WTC11 (cell line): ENCODE data around the gene NAPSA. TPM values are rescaled to one million over a fixed set of nuclear protein-coding genes. Genes with fewer than 3 reads are reported as not detected.

Experiments used
- ATAC-seq: fragments of 200-7000 bp; cut with Tn5 transposase; 2 replicates; pipeline ENCODE4 v1.10.0; 2021; ENCODE audit warnings: mild to moderate bottlenecking, moderate library complexity
- CTCF ChIA-PET: fragments of 300-600 bp; sonication (Branson Sonifier 250); formaldehyde crosslinking; loops from one replicate; lab custom pipeline; 2021; ENCODE audit warnings: antibody characterized with exemption; lab: Charles Lee
- POLR2A ChIA-PET: fragments of 350-600 bp; sonication (Branson Sonifier 250); formaldehyde crosslinking; loops from one replicate; lab custom pipeline; 2021; ENCODE audit warnings: antibody characterized with exemption; lab: Charles Lee
- DNase-seq: peaks from one replicate; pipeline ENCODE4 v3.0.0; 2021; ENCODE audit warnings: low spot score
- H3K27ac Mint-ChIP-seq: 2 replicates; pipeline ENCODE4 v1.8.0; 2021; ENCODE audit warnings: mixed read lengths
- H3K27me3 Mint-ChIP-seq: 2 replicates; pipeline ENCODE4 v1.8.0; 2021; ENCODE audit warnings: low read depth, mild to moderate bottlenecking, moderate library complexity, mixed read lengths
- H3K36me3 Mint-ChIP-seq: 2 replicates; pipeline ENCODE4 v1.8.0; 2021; ENCODE audit warnings: mixed read lengths
- H3K4me1 Mint-ChIP-seq: 2 replicates; pipeline ENCODE4 v1.8.0; 2022; ENCODE audit warnings: mixed read lengths
- H3K4me3 Mint-ChIP-seq: 2 replicates; pipeline ENCODE4 v1.8.0; 2021; ENCODE audit warnings: mild to moderate bottlenecking, moderate library complexity, mixed read lengths
- H3K9me3 Mint-ChIP-seq: 2 replicates; pipeline ENCODE4 v1.8.0; 2021; ENCODE audit warnings: mixed read lengths
- CREB1 ChIP-seq: sonication (generic); formaldehyde crosslinking; IDR thresholded peaks from 2 replicates; pipeline ENCODE4 v1.8.0; 2023; ENCODE audit warnings: mild to moderate bottlenecking, missing genetic modification reagents
- ELF4 ChIP-seq: sonication (generic); formaldehyde crosslinking; IDR thresholded peaks from 2 replicates; pipeline ENCODE4 v1.8.1; 2022; ENCODE audit warnings: low read depth, mild to moderate bottlenecking, moderate library complexity, missing genetic modification reagents
- EMX1 ChIP-seq: fragments of 250-450 bp; sonication (Bioruptor Pico); IDR thresholded peaks from 2 replicates; pipeline ENCODE4 v1.8.0; 2021; ENCODE audit warnings: mild to moderate bottlenecking
- FOXJ3 ChIP-seq: sonication (generic); formaldehyde crosslinking; IDR thresholded peaks from 2 replicates; pipeline ENCODE4 v1.9.0; 2021; ENCODE audit warnings: missing genetic modification reagents, mild to moderate bottlenecking, borderline replicate concordance
- GRHL2 ChIP-seq: fragments of 250-450 bp; sonication (Bioruptor Pico); IDR thresholded peaks from 2 replicates; pipeline ENCODE4 v1.8.0; 2022; ENCODE audit warnings: mild to moderate bottlenecking, moderate library complexity; ENCODE audit not compliant: insufficient replicate concordance, severe bottlenecking
- HMGA2 ChIP-seq: fragments of 250-450 bp; sonication (Bioruptor Pico); IDR thresholded peaks from 2 replicates; pipeline ENCODE4 v1.4.0; 2021; ENCODE audit warnings: mild to moderate bottlenecking, moderate library complexity
- NFE2L1 ChIP-seq: sonication (generic); formaldehyde crosslinking; IDR thresholded peaks from 2 replicates; pipeline ENCODE4 v1.8.1; 2023; ENCODE audit warnings: missing genetic modification reagents
- SMAD4 ChIP-seq: sonication (generic); formaldehyde crosslinking; IDR thresholded peaks from 2 replicates; pipeline ENCODE4 v1.8.0; 2022; ENCODE audit warnings: mild to moderate bottlenecking, missing genetic modification reagents
- TP53 ChIP-seq: sonication (generic); formaldehyde crosslinking; IDR thresholded peaks from 2 replicates; pipeline ENCODE4 v1.8.1; 2023; ENCODE audit warnings: mild to moderate bottlenecking, missing genetic modification reagents
- ZNF121 ChIP-seq: sonication (generic); formaldehyde crosslinking; IDR thresholded peaks from 2 replicates; pipeline ENCODE4 v1.8.0; 2023; ENCODE audit warnings: missing genetic modification reagents
- ZNF232 ChIP-seq: sonication (generic); formaldehyde crosslinking; IDR thresholded peaks from 2 replicates; pipeline ENCODE4 v1.8.0; 2022; ENCODE audit warnings: mild to moderate bottlenecking, missing genetic modification reagents
- ZNF263 ChIP-seq: sonication (generic); formaldehyde crosslinking; IDR thresholded peaks from 2 replicates; pipeline ENCODE4 v1.8.1; 2022; ENCODE audit warnings: low read depth, mild to moderate bottlenecking, moderate library complexity, missing genetic modification reagents
- total RNA-seq: library from RNA; stranded (reverse); gene quantifications from 3 replicates; pipeline ENCODE4 v1.2.3, GENCODE V29; 2021
- TF ChIP-seq, protein P1 (sequence below): sonication (generic); formaldehyde crosslinking; IDR thresholded peaks from 2 replicates; pipeline ENCODE4 v1.8.0; 2023; ENCODE audit warnings: missing genetic modification reagents, mild to moderate bottlenecking, borderline replicate concordance
- TF ChIP-seq, protein P2 (sequence below): sonication (generic); formaldehyde crosslinking; IDR thresholded peaks from 2 replicates; pipeline ENCODE4 v1.8.1; 2022; ENCODE audit warnings: mild to moderate bottlenecking, missing genetic modification reagents, moderate library complexity, borderline replicate concordance
- TF ChIP-seq, protein P3 (sequence below): sonication (generic); formaldehyde crosslinking; conservative IDR thresholded peaks from 2 replicates; pipeline ENCODE4 v1.8.1; 2022; ENCODE audit warnings: mild to moderate bottlenecking, missing genetic modification reagents
- TF ChIP-seq, protein P4 (sequence below): fragments of 250-450 bp; sonication (Bioruptor Pico); conservative IDR thresholded peaks from 2 replicates; pipeline ENCODE4 v1.9.0; 2021; ENCODE audit warnings: mild to moderate bottlenecking
- TF ChIP-seq, protein P5 (sequence below): fragments of 250-450 bp; sonication (Bioruptor Pico); IDR thresholded peaks from 2 replicates; pipeline ENCODE4 v2.1.2; 2022; ENCODE audit warnings: mild to moderate bottlenecking, moderate library complexity
- TF ChIP-seq, protein P6 (sequence below): sonication (generic); formaldehyde crosslinking; IDR thresholded peaks from 2 replicates; pipeline ENCODE4 v1.8.1; 2022; ENCODE audit warnings: mild to moderate bottlenecking, moderate library complexity, missing genetic modification reagents
- TF ChIP-seq, protein P7 (sequence below): sonication (generic); formaldehyde crosslinking; IDR thresholded peaks from 2 replicates; pipeline ENCODE4 v1.8.1; 2022; ENCODE audit warnings: low read depth, mild to moderate bottlenecking, moderate library complexity, missing genetic modification reagents, borderline replicate concordance
- TF ChIP-seq, protein P8 (sequence below): fragments of 250-450 bp; sonication (Bioruptor Pico); IDR thresholded peaks from 2 replicates; pipeline ENCODE4 v1.9.0; 2021; ENCODE audit warnings: mild to moderate bottlenecking

The NAPSA gene
- total RNA-seq, 1 experiment from 2014 or later, result 2.7 TPM

DNA sequence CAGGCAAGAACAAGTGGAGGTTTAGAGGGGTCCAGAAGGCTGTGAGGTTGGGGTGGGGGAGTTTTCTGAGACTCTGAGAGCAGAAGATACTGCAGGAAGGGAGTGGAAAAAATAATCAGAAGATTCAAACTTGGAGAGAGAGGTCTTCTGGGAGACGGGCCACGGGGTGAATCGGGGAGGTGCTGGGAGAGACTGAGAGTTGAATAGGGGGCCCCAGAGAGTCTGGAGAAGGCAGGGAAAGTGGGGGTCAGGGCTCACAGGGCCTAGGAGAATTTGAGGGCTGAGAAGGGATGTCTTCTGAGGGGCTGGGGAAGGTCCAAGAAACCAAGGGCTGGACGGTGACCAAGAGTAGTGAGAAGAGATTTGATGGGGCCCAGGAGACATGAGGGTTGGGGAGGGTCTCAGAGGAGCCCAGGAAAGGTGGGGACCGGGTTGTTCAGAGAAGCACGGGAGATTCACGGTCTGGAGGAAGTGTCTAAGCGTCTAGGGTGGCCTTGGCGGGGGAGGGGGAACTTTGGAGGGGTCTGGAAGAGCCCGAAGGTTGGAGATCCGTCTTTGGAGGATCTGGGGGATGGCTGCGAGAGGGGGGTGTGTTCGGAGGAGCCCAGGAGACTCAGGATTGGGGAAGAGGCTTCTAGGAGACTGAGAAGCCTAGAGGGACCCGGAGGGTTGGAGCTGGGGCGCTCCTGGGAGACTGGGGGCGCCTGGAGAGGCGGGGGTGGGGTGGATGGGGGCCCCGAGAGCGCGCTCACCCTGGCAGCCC, 37.8 kb downstream of the NAPSA start:
- Mint-ChIP-seq H3K36me3 (peaks cover 8% of the 10 kb centered on the region), H3K4me1 (peaks cover 49% of the 10 kb centered on the region), H3K4me3 (peak overlapping the region; percentile 84), H3K27me3 (peaks cover 31% of the 10 kb centered on the region), H3K27ac (no peak overlapping the region)
- no peak for ATAC-seq
- POLR2A ChIA-PET, result interaction anchor here (1.7 to 2.1 kb wide), 3 partner anchors 12 to 16 kb away, joined by 6 to 20 read pairs (median 13); no protein-coding TSS in a partner anchor
- no peak for DNase-seq
- TF ChIP-seq, protein P1, sequence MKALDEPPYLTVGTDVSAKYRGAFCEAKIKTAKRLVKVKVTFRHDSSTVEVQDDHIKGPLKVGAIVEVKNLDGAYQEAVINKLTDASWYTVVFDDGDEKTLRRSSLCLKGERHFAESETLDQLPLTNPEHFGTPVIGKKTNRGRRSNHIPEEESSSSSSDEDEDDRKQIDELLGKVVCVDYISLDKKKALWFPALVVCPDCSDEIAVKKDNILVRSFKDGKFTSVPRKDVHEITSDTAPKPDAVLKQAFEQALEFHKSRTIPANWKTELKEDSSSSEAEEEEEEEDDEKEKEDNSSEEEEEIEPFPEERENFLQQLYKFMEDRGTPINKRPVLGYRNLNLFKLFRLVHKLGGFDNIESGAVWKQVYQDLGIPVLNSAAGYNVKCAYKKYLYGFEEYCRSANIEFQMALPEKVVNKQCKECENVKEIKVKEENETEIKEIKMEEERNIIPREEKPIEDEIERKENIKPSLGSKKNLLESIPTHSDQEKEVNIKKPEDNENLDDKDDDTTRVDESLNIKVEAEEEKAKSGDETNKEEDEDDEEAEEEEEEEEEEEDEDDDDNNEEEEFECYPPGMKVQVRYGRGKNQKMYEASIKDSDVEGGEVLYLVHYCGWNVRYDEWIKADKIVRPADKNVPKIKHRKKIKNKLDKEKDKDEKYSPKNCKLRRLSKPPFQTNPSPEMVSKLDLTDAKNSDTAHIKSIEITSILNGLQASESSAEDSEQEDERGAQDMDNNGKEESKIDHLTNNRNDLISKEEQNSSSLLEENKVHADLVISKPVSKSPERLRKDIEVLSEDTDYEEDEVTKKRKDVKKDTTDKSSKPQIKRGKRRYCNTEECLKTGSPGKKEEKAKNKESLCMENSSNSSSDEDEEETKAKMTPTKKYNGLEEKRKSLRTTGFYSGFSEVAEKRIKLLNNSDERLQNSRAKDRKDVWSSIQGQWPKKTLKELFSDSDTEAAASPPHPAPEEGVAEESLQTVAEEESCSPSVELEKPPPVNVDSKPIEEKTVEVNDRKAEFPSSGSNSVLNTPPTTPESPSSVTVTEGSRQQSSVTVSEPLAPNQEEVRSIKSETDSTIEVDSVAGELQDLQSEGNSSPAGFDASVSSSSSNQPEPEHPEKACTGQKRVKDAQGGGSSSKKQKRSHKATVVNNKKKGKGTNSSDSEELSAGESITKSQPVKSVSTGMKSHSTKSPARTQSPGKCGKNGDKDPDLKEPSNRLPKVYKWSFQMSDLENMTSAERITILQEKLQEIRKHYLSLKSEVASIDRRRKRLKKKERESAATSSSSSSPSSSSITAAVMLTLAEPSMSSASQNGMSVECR (CRISPR knock-in tag), result no peak
- no peak for TF ChIP-seq SMAD4
- TF ChIP-seq, protein P2, sequence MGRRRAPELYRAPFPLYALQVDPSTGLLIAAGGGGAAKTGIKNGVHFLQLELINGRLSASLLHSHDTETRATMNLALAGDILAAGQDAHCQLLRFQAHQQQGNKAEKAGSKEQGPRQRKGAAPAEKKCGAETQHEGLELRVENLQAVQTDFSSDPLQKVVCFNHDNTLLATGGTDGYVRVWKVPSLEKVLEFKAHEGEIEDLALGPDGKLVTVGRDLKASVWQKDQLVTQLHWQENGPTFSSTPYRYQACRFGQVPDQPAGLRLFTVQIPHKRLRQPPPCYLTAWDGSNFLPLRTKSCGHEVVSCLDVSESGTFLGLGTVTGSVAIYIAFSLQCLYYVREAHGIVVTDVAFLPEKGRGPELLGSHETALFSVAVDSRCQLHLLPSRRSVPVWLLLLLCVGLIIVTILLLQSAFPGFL, result no peak
- TF ChIP-seq CREB1 (CRISPR knock-in tag), result no peak
- TF ChIP-seq, protein P3, sequence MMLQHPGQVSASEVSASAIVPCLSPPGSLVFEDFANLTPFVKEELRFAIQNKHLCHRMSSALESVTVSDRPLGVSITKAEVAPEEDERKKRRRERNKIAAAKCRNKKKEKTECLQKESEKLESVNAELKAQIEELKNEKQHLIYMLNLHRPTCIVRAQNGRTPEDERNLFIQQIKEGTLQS (CRISPR knock-in tag), result no peak
- TF ChIP-seq, protein P4, sequence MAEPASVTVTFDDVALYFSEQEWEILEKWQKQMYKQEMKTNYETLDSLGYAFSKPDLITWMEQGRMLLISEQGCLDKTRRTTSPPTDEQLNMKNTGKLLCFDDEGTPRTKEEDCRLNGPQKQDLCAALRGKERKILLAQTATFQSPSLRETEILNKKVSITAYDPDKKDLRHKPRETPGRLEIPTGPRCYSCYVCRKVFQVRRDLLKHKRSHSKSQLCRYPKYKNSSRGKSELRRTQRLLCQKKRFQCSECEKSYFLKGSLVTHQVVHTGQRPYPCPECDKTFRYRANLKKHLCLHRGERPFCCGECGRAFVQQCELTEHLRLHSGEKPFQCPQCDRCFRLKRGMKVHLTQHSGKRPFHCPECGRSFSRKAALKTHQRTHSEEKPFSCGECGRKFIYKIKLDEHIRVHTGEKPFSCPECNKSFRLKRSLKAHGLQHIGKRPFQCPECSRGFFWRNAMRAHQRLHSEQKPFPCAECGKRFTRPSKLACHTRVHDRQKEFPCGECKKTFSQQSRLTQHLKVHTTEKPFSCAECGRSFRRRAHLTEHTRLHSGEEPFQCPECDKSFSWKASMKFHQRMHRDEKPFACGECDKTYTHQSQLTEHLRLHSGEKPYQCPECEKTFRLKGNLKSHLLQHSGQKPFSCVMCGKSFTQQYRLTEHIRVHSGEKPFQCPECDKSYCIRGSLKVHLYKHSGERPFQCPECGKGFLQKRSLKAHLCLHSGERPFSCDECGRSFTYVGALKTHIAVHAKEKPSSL, result no peak
- TF ChIP-seq ELF4 (CRISPR knock-in tag), result no peak
- TF ChIP-seq ZNF121 (CRISPR knock-in tag), result no peak
- TF ChIP-seq, protein P5, sequence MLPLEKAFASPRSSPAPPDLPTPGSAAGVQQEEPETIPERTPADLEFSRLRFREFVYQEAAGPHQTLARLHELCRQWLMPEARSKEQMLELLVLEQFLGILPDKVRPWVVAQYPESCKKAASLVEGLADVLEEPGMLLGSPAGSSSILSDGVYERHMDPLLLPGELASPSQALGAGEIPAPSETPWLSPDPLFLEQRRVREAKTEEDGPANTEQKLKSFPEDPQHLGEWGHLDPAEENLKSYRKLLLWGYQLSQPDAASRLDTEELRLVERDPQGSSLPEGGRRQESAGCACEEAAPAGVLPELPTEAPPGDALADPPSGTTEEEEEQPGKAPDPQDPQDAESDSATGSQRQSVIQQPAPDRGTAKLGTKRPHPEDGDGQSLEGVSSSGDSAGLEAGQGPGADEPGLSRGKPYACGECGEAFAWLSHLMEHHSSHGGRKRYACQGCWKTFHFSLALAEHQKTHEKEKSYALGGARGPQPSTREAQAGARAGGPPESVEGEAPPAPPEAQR (CRISPR knock-in tag), result no peak
- TF ChIP-seq GRHL2 (CRISPR knock-in tag), result no peak
- no peak for TF ChIP-seq FOXJ3 (CRISPR knock-in tag)
- TF ChIP-seq, protein P6, sequence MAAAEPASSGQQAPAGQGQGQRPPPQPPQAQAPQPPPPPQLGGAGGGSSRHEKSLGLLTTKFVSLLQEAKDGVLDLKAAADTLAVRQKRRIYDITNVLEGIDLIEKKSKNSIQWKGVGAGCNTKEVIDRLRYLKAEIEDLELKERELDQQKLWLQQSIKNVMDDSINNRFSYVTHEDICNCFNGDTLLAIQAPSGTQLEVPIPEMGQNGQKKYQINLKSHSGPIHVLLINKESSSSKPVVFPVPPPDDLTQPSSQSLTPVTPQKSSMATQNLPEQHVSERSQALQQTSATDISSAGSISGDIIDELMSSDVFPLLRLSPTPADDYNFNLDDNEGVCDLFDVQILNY (CRISPR knock-in tag), result no peak
- TF ChIP-seq, all 79 proteins: peak for 0
- H3K9me3 Mint-ChIP-seq, result no peaks in the 10 kb centered on the region
- CTCF ChIA-PET, result interaction anchor here (0.6 to 3.3 kb wide), 20 partner anchors 12 to 228 kb away, joined by 3 to 58 read pairs (median 10); no protein-coding TSS in a partner anchor

DNA sequence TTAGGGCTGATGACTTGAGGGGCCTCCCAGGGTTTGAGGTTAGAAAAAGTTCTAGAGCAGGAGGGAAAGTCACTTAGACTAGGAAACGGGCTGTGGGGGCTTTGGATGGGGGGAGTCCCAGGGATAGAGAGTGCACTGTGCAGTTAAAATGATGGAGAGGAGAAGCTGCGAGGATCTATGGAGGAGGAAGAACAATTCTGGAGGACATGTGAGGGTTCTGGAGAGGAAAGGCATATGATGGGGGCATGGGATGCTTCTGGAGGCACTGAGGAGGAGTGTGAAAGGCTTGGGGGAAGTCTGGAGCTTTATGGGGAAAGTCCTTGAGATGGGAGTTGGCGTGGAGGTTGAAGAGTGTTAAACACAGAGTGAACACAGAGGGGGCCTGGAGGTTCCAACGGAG, 38.4 kb downstream of the NAPSA start:
- Mint-ChIP-seq H3K4me3 (peak overlapping the region; percentile 84), H3K27me3 (peaks cover 31% of the 10 kb centered on the region), H3K36me3 (peaks cover 8% of the 10 kb centered on the region), H3K27ac (no peak overlapping the region), H3K4me1 (peaks cover 50% of the 10 kb centered on the region), H3K9me3 (no peaks in the 10 kb centered on the region)
- DNase-seq (no peak), ATAC-seq (no peak)
- POLR2A ChIA-PET, result no interaction called here
- CTCF ChIA-PET, result no interaction called here
- TF ChIP-seq HMGA2 (CRISPR knock-in tag) (no peak), ZNF263 (no peak), NFE2L1 (no peak), EMX1 (no peak), TP53 (CRISPR knock-in tag) (no peak), ZNF232 (CRISPR knock-in tag) (no peak)
- TF ChIP-seq, protein P7, sequence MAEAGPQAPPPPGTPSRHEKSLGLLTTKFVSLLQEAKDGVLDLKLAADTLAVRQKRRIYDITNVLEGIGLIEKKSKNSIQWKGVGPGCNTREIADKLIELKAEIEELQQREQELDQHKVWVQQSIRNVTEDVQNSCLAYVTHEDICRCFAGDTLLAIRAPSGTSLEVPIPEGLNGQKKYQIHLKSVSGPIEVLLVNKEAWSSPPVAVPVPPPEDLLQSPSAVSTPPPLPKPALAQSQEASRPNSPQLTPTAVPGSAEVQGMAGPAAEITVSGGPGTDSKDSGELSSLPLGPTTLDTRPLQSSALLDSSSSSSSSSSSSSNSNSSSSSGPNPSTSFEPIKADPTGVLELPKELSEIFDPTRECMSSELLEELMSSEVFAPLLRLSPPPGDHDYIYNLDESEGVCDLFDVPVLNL (CRISPR knock-in tag), result no peak
- TF ChIP-seq, protein P8, sequence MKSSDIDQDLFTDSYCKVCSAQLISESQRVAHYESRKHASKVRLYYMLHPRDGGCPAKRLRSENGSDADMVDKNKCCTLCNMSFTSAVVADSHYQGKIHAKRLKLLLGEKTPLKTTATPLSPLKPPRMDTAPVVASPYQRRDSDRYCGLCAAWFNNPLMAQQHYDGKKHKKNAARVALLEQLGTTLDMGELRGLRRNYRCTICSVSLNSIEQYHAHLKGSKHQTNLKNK (CRISPR knock-in tag), result no peak
